CD14-positive monocyte (primary cell): ENCODE data around the gene GATAD2A. TPM values are rescaled to one million over a fixed set of nuclear protein-coding genes. Genes with fewer than 3 reads are reported as not detected.

Experiments used
- DNase-seq, 3 donors: peaks; one replicate each; pipeline ENCODE4 v3.0.0-alpha.2; 2011 to 2022
- H2AFZ ChIP-seq: 2 replicates; pipeline ENCODE4 v1.6.0; 2012; ENCODE audit warnings: mild to moderate bottlenecking, low read depth, low read length, inconsistent platforms; ENCODE audit not compliant: insufficient read depth, poor library complexity, severe bottlenecking
- H3K27ac ChIP-seq, 2 donors: 1 replicate in 1 of 2; 2 replicates in 1 of 2; pipeline ENCODE4 v1.5.1; 2012 to 2013; ENCODE audit warnings: low read length in 2 of 2, control low read depth in 1 of 2, inconsistent platforms in 1 of 2, low read depth in 1 of 2, mild to moderate bottlenecking in 1 of 2
- H3K27me3 ChIP-seq, 2 donors: one replicate each; pipeline versions ENCODE4 v1.6.0 to v1.6.1; 2011 to 2013; ENCODE audit warnings: low read length in 2 of 2; ENCODE audit not compliant: control insufficient read depth in 2 of 2, insufficient read depth in 2 of 2
- H3K36me3 ChIP-seq, 2 donors: replicated peaks in 1 of 2; 1 replicate in 1 of 2; 2 replicates in 1 of 2; pipeline versions ENCODE4 v1.5.1 to v1.6.1; 2012 to 2013; ENCODE audit warnings: low read length in 2 of 2, control low read depth in 1 of 2, inconsistent platforms in 1 of 2, mild to moderate bottlenecking in 1 of 2; ENCODE audit not compliant: insufficient read depth in 2 of 2, control insufficient read depth in 1 of 2
- H3K4me1 ChIP-seq, 2 donors: 1 replicate in 1 of 2; 2 replicates in 1 of 2; pipeline versions ENCODE4 v1.5.1 to v1.6.1; 2012 to 2013; ENCODE audit warnings: low read length in 2 of 2, control low read depth in 1 of 2, inconsistent platforms in 1 of 2, mild to moderate bottlenecking in 1 of 2, moderate library complexity in 1 of 2; ENCODE audit not compliant: insufficient read depth in 2 of 2, control insufficient read depth in 1 of 2
- H3K4me2 ChIP-seq: replicated peaks from 2 replicates; pipeline ENCODE3; 2012; ENCODE audit warnings: low read length, moderate library complexity, mild to moderate bottlenecking; ENCODE audit not compliant: poor library complexity, severe bottlenecking; ENCODE audit errors: extremely low read depth
- H3K4me3 ChIP-seq, 3 experiments: fragments of 200-600 bp in 1 of 3; sonication (generic) in 1 of 3; replicated peaks in 1 of 3; 1 replicate in 2 of 3; 2 replicates in 1 of 3; pipeline ENCODE4 v1.5.1; 2011 to 2013; ENCODE audit warnings: low read length in 3 of 3, mild to moderate bottlenecking in 3 of 3, control low read depth in 2 of 3, low read depth in 2 of 3, inconsistent platforms in 1 of 3, moderate library complexity in 1 of 3
- H3K79me2 ChIP-seq: 2 replicates; pipeline ENCODE4 v1.6.0; 2012; ENCODE audit warnings: mild to moderate bottlenecking, control low read depth, inconsistent platforms, low read length, moderate library complexity; ENCODE audit not compliant: insufficient read depth
- H3K9ac ChIP-seq: 2 replicates; pipeline ENCODE4 v1.6.0; 2017; ENCODE audit warnings: low read length, mild to moderate bottlenecking; ENCODE audit not compliant: insufficient read depth, poor library complexity, severe bottlenecking
- H3K9me3 ChIP-seq, 2 donors: replicated peaks in 1 of 2; 1 replicate in 1 of 2; 2 replicates in 1 of 2; pipeline versions ENCODE4 v1.5.1 to v1.6.1; 2012 to 2013; ENCODE audit warnings: low read length in 2 of 2, control low read depth in 1 of 2; ENCODE audit not compliant: control insufficient read depth in 1 of 2, insufficient read depth in 1 of 2
- H4K20me1 ChIP-seq: 2 replicates; pipeline ENCODE4 v1.6.0; 2012; ENCODE audit warnings: mild to moderate bottlenecking, low read length, control low read depth, moderate library complexity; ENCODE audit not compliant: insufficient read depth
- H3K27ac Mint-ChIP-seq, 7 donors: one replicate each; pipeline ENCODE4 v1.8.0; 2020; ENCODE audit warnings: mild to moderate bottlenecking in 7 of 7, mixed read lengths in 7 of 7, moderate library complexity in 6 of 7, inconsistent platforms in 2 of 7
- H3K27me3 Mint-ChIP-seq, 3 donors: one replicate each; pipeline ENCODE4 v1.8.0; 2021 to 2022; ENCODE audit warnings: low read depth in 3 of 3, mild to moderate bottlenecking in 3 of 3, mixed read lengths in 3 of 3, moderate library complexity in 3 of 3, inconsistent platforms in 1 of 3
- H3K36me3 Mint-ChIP-seq, 2 donors: one replicate each; pipeline ENCODE4 v1.8.0; 2020; ENCODE audit warnings: mixed read lengths in 2 of 2, inconsistent platforms in 1 of 2, mild to moderate bottlenecking in 1 of 2
- H3K4me1 Mint-ChIP-seq: one replicate; pipeline ENCODE4 v1.8.0; 2020; ENCODE audit warnings: mild to moderate bottlenecking, mixed read lengths
- H3K4me3 Mint-ChIP-seq, 2 donors: one replicate each; pipeline ENCODE4 v1.8.0; 2020; ENCODE audit warnings: mild to moderate bottlenecking in 2 of 2, mixed read lengths in 2 of 2, moderate library complexity in 1 of 2
- H3K9me3 Mint-ChIP-seq, 7 donors: one replicate each; pipeline ENCODE4 v1.8.0; 2020 to 2022; ENCODE audit warnings: mixed read lengths in 7 of 7, mild to moderate bottlenecking in 6 of 7, moderate library complexity in 6 of 7, inconsistent platforms in 2 of 7
- WGBS: methylation state at CpG from one replicate; pipeline ENCODE4 v1.1.5; 2013; ENCODE audit warnings: missing lambda C conversion rate; ENCODE audit not compliant: insufficient coverage; 5-methylcytosine and 5-hydroxymethylcytosine counted together
- intact Hi-C, 2 donors: fragments of 100-400 bp; cut with micrococcal nuclease; formaldehyde crosslinking; loops; one replicate each; pipeline versions ENCODE4 v1.15.0 to v1.15.1; 2023
- polyA plus RNA-seq, 3 donors: library from polyadenylated mRNA; depleted of rRNA in 1 of 3; unstranded in 2 of 3; stranded (reverse) in 1 of 3; fragments of 300-500 nt in 2 of 3; fragments of >200 nt in 1 of 3; fragmentation: Illumina TruSeq in 2 of 3; gene quantifications; 1 replicate in 2 of 3; 2 replicates in 1 of 3; pipeline ENCODE4 v1.2.3, GENCODE V29; 2012 to 2021
- TF ChIP-seq, protein P1 (sequence below): fragments of 200-600 bp; IDR thresholded peaks from one replicate; pipeline ENCODE4 v1.8.0; 2022; ENCODE audit warnings: antibody characterized with exemption, mild to moderate bottlenecking

Gene GATAD2A
- polyA plus RNA-seq, 3 donors: 8.0 to 35.9 (median 8.7) TPM

DNA sequence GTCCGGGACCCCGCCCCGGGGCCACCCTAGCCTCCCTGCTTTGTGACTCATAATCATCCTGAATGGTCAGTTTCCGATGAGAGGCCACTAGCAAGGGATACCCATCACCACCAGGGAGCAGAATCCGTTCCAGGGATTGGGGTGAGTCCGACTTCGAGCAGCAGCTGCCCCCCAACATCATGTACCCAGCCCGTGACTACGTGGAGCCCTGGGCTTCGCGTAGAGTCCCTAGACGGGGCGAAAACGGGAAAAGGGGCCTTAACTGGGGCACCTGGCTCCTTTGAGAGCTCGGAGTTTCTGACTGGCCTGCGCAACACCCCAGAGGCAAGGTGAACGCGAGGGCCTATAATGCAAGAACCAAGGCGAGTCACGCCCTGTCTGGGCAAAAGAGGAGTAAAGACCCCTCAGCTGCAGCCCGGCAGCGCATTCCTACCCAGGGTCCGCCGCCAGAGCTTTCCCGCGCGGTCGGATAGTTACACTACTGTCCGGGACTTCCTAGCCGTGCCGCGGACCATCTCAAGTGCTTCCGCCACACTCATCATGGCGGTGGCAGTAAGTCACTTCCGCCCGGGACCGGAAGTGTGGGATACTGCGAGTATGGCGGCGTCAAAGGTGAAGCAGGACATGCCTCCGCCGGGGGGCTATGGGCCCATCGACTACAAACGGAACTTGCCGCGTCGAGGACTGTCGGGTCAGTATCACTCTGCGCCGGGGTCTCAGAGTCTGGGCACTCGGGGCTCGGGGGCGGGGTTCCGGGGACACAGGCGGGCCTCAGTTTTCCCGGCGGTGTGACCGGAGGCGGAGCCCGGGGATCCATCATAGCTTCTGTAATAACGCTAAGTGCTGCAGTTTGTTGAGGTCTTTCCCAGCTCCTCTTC is 110.4 kb downstream of the GATAD2A start, which contains the start of gene NDUFA13:
Gene NDUFA13 (plus strand): TSS at position 584 of the 878 bp plus-strand sequence. CDS start 14 bp downstream, at position 598.
- Histone ChIP-seq H3K9me3 (peaks cover 15 to 18% of the 10 kb centered on the region in 2 donors), H4K20me1 (peaks cover 12% of the 10 kb centered on the region), H3K4me2 (peak within 1 kb of the TSS; percentile 90), H3K4me1 (peaks cover 16 to 30% of the 10 kb centered on the region in 2 donors), H3K79me2 (peaks cover 49% of the 10 kb centered on the region), H3K27me3 (peaks cover 0 to 9% of the 10 kb centered on the region in 2 donors), H3K4me3 (peak within 1 kb of the TSS; percentile 81 to 94 (median 88)), H3K36me3 (peaks cover 7 to 19% of the 10 kb centered on the region in 2 donors), H3K27ac (peak within 1 kb of the TSS; percentile 74 to 89), H3K9ac (peak within 1 kb of the TSS; percentile 85), H2AFZ (peak within 1 kb of the TSS; percentile 98)
- Mint-ChIP-seq H3K9me3 (peaks cover 11 to 22% (median 16%) of the 10 kb centered on the region in 7 donors), H3K36me3 (peaks cover 16 to 27% of the 10 kb centered on the region in 2 donors), H3K4me3 (peak within 1 kb of the TSS; percentile 92 to 94), H3K27ac (peak within 1 kb of the TSS; percentile 78 to 98 (median 95)), H3K27me3 (peaks cover 0 to 14% (median 2%) of the 10 kb centered on the region in 3 donors), H3K4me1 (peaks cover 17% of the 10 kb centered on the region)
- peak; percentile 90 to 94 (median 93) for DNase-seq
- WGBS: 6% methylated on average over 55 of the region's 61 CpGs
- intact Hi-C loops: no loop called here
- TF ChIP-seq, protein P1, sequence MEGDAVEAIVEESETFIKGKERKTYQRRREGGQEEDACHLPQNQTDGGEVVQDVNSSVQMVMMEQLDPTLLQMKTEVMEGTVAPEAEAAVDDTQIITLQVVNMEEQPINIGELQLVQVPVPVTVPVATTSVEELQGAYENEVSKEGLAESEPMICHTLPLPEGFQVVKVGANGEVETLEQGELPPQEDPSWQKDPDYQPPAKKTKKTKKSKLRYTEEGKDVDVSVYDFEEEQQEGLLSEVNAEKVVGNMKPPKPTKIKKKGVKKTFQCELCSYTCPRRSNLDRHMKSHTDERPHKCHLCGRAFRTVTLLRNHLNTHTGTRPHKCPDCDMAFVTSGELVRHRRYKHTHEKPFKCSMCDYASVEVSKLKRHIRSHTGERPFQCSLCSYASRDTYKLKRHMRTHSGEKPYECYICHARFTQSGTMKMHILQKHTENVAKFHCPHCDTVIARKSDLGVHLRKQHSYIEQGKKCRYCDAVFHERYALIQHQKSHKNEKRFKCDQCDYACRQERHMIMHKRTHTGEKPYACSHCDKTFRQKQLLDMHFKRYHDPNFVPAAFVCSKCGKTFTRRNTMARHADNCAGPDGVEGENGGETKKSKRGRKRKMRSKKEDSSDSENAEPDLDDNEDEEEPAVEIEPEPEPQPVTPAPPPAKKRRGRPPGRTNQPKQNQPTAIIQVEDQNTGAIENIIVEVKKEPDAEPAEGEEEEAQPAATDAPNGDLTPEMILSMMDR: no peak

DNA sequence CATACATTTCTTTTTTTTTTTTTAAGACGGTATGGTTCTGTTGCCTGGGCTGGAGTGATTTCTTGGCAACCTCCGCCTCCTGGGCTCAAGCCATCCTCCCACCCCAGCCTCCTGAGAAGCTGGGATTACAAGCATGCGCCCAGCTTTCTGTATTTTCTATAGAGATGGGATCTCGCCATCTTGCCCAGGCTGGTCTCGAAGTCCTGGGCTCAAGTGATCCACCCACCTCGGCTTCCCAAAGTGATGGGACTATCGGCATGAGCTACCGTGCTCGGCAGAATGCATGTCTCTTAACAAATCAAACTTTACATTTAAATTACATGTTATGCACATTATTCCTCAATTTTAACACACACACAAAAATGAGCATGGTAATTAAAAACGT is 111.8 kb downstream of the GATAD2A start:
- Histone ChIP-seq H3K36me3 (peaks cover 7 to 20% of the 10 kb centered on the region in 2 donors), H4K20me1 (peaks cover 13% of the 10 kb centered on the region), H3K9me3 (peaks cover 15 to 18% of the 10 kb centered on the region in 2 donors), H2AFZ (no peak overlapping the region), H3K9ac (no peak overlapping the region), H3K4me1 (peaks cover 16 to 30% of the 10 kb centered on the region in 2 donors), H3K4me3 (peak overlapping the region in 1 of 3 experiments; percentile 88), H3K79me2 (peaks cover 60% of the 10 kb centered on the region), H3K27me3 (peaks cover 0 to 9% of the 10 kb centered on the region in 2 donors), H3K27ac (no peak overlapping the region), H3K4me2 (peak overlapping the region; percentile 90)
- Mint-ChIP-seq H3K27me3 (peaks cover 0 to 11% (median 0%) of the 10 kb centered on the region in 3 donors), H3K36me3 (peaks cover 16 to 34% of the 10 kb centered on the region in 2 donors), H3K4me3 (peak overlapping the region in 1 of 2 donors; percentile 92), H3K27ac (no peak overlapping the region), H3K4me1 (peaks cover 20% of the 10 kb centered on the region), H3K9me3 (peaks cover 11 to 22% (median 16%) of the 10 kb centered on the region in 7 donors)
- 93% methylated on average over 6 of the region's 10 CpGs for WGBS
- DNase-seq: no peak
- intact Hi-C loops: no loop called here
- TF ChIP-seq, protein P1: no peak
